GM19395 (cell line): ENCODE data around the gene NRCAM.

Experiments
- ATAC-seq: cut with Tn5 transposase; IDR thresholded peaks from one replicate; pipeline ENCODE4 v1.9.1; 2021; ENCODE audit warnings: mild to moderate bottlenecking, moderate library complexity; ENCODE audit not compliant: unreplicated experiment

The NRCAM gene

DNA sequence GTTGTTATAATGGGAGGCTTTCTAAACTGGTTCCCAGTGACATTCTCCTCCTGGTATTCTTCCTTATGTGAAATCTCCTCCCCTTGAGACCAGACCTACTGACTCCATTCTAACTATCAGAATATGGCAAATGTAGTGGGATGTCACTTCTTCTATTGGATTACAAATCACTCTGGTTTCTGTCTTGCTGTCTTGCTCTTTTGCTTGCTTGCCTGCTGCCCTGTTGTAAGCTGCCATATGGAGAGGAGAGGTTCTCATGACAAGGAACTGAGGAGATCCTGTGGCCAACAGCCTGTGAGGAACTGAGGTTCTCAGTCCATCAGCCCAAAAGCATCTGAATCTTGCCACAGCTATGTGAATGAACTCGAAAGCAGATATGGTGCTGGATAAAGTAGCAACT, 4.7 kb upstream of the NRCAM start:
- no peak for ATAC-seq

DNA sequence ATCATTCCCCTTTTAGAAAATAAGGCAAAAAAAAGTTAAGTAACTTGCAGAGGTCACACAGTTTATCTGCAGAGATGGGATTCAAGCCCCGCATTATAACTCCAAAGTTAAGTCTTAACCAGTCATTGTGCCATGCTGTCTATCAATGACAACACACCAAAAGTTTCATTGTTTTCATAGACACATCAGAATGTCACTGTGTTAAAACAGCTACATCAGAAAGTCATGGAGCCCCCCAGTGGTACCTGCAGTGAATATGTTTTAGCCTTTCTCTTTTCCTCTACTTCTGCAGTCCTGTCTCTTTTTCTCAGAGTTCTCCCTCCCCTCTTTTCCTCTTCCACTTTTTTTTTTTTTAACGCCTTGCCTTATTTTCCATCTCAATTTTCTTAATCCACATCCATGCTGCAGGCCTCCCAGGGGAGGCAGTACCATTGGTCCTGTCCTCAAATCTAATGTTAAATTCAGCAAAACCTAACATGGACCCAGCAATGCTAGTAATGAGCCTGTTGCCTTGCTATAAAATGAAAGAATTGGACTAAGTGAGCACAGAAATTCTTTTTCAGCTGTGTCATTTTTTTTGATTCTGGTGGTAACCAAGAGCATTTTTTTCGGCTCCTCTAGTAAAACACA, 3.8 kb upstream of the NRCAM start:
- ATAC-seq: no peak

DNA sequence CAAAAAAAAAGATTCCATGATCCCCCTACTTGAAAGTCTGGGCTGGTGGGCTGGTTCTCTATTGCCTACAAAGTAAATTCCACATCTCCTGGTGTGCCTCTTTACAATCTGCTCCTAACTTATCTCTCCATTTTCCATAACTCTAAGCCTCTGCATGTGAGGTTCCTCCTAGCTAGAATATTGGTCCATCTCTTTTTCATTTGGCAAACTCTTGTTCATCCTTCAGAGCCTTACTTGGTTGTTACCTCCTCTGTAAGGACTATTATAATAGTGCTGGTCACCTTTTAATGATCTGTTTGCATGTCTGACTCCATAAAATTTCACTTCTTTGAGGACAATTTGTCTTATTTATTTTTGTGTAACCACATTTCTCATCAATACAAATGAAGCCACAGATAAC, 1.6 kb upstream of the NRCAM start:
- ATAC-seq: no peak

- ATAC-seq: no peak
Observed at GRCh38 chr7:108456845-108457540, 757 bp upstream of the NRCAM start.

DNA sequence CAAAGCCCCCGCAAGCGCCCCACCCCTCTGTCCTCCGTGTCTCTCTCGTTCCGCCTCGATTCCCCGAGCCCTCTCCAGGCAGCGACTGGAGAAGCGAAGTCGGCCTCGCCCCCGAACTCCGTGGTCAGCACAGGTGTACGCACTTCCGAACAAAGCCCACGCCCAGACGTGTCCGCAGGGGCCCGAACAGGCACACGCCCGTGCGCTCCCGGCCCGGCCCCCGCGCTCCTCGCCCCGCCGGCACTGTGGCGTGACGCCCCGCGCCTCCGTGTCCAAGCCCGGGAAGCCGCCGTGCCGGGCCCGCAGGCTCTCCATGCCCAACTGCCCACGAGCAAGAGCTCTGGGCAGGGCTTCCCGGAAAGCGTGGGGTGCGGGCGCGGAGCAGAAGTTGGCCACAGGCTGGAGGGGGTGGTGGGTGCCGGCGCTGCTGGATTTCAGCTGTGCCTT, 662 bp downstream of the NRCAM start:
- ATAC-seq: peak; percentile 14

DNA sequence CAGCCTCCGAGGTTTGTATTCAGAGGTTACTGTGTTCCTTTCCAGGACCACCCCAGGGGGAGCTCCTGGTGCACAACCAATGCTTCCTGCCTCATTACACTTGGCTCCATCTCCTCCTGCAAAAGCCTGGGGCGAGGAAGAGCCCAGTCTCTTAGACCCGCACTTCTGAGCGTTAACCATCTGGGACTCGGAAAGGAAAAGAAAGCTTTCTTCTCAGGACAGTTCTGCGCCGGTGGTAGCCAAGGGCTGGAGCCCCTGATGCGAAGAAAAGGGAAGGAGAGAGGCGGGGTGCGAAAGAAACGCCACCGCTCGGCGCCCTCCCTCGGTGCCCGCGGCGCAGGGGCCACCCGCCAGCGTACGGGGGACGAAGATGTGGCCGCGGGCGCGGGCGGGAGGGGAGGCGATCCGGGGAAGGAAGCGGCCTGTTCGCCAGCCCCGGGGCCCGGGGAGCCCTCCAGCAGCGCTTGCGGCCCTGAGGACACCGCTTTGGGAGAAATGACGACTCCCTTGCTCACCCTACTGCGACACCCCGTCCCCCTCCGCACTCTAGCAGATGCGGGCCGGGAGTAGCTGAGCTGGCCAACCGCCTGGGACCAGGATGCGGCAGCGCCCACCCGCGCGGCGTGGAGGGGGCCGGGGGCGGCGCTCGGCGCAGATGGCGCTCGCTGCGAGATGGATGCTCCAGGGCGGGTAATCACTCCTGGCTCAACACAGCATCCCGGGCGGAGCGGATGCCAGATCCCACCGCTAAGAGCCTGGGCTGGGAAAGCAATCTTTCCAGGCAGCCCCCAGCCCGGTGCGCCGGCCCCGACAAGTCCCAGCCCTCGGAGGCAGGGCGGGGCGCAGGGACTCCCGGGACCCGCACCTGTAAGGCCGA, 1.3 kb downstream of the NRCAM start:
- peak; percentile 21 for ATAC-seq

DNA sequence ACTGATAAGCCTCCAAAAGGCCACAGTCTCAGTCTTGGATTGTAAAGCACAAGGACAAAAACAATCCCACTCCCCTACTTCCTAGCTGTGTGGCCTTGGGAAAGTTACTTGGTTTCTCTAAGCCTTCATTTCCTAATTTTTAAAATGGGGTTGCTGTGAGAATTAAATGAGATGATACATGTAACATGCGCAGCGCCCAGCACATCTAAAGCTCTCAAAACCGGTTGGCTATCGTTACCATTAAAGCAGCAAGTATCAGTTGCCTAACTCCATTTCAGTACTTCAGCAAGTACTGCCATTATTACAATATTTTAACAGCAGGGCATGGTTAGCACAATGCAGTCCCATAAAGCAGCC, 1.9 kb downstream of the NRCAM start:
- no peak for ATAC-seq

- no peak for ATAC-seq
Observed at GRCh38 chr7:108453320-108453719, 2.9 kb downstream of the NRCAM start.

DNA sequence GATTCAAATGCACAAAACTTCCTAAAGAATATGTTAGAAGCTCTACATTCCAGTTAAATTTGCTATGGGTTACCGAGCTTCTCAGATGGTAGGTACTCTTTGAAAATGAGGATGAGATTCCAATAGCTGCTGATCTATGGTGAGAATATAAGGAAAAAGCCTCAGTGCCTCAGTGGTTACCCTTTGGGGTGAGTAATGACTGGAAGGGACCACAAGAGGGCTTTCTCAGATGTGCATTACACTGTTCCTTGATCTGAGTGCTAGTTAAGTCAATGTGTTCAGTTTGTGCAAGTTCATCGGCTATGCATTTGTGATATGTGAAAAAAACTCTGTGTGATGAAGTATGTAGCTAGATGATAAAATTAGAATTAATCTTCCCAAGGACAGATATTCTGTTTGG, 3.5 kb downstream of the NRCAM start:
- ATAC-seq: no peak

DNA sequence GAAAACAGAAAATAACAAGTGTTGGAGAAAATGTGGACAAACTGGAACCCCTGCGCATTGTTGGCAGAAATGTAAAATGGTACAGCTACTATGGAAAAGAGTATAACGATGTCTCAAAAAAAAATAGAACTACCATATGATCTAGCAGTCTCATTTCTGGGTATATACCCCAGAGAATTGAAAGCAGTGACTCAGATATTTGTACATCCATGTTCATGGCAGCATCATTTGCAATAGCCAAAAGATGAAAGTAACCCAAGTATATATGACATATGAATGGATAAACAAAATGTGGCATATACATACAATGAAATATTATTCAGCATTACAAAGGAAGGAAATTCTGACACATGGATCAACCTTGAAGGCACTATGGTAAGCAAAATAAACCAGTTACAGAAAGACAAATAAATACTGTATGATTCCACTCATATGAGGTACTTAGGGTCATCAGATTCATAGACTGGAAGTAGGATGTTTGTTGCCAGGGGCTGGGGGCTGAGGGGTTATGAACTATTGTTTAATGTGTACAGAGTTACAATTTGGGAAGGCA, 4.9 kb downstream of the NRCAM start:
- ATAC-seq: no peak

- ATAC-seq: no peak
Observed at GRCh38 chr7:108450160-108450559, 6.1 kb downstream of the NRCAM start.

DNA sequence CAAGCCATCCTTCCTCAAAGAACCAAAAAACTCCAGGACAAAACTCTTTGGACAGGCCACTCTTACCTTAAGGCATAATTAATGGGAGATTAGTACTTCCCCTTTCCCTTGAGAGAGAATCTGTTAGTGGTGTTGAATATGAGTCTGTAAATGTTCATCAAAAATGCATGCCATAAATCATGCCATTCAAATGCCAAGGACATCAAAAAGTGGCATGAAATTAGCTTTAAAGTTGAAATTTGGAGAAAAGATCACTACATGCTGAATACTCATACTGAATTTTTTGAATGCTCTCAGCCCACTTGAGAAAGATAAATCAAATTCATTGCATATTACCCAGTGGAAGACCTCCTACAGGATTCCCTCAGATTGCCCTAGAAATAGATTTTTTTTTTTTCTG, 6.7 kb downstream of the NRCAM start:
- no peak for ATAC-seq

GRCh38 chr7:108448584-108449505, 7.4 kb downstream of the NRCAM start:
- ATAC-seq: no peak

GRCh38 chr7:108442039-108442568, 14.1 kb downstream of the NRCAM start:
- no peak for ATAC-seq

GRCh38 chr7:108441392-108441955, 14.8 kb downstream of the NRCAM start:
- ATAC-seq: no peak

- no peak for ATAC-seq
Observed at GRCh38 chr7:108440613-108441012, 15.6 kb downstream of the NRCAM start.

GRCh38 chr7:108436906-108437305, 19.3 kb downstream of the NRCAM start:
- no peak for ATAC-seq

GRCh38 chr7:108434010-108434409, 22.2 kb downstream of the NRCAM start:
- ATAC-seq: no peak

DNA sequence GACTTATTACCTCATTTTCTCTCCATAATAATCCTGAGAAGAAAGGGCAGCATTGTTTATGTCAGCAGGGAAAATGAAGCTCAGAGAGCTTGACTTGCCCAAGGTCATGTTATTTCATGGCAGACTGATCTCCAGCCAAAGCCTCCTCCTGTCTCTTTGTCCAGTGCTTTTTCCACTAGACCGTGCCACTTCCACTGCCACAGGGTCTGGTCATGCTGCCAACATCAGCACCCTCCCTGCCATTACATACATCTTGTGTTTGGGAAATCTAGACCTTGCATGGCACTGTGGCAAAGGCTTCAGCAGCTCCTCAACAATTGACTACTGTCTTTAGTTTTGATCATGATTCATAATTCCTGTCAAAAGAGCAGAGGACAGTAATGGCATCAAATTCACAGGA, 25.1 kb downstream of the NRCAM start:
- ATAC-seq: no peak

GRCh38 chr7:108430664-108431063, 25.6 kb downstream of the NRCAM start:
- ATAC-seq: no peak
